Neural crest cell (in vitro differentiated cells): ENCODE data around the gene SEMA6A. TPM values are rescaled to one million over a fixed set of nuclear protein-coding genes. Genes with fewer than 3 reads are reported as not detected.

ENCODE experiments used
- DNase-seq: peaks from one replicate; pipeline ENCODE4 v3.0.0; 2021; ENCODE audit warnings: low read depth, mixed read lengths, low spot score
- H3K27ac Mint-ChIP-seq: one replicate; pipeline ENCODE4 v1.8.0; 2021; ENCODE audit warnings: mild to moderate bottlenecking, mixed read lengths; ENCODE audit not compliant: unreplicated experiment
- H3K27me3 Mint-ChIP-seq: 2 replicates; pipeline ENCODE4 v1.8.0; 2021; ENCODE audit warnings: low read depth, mild to moderate bottlenecking, mixed read lengths
- H3K36me3 Mint-ChIP-seq: 2 replicates; pipeline ENCODE4 v1.8.0; 2021; ENCODE audit warnings: low read depth, mild to moderate bottlenecking, mixed read lengths
- H3K4me1 Mint-ChIP-seq: 2 replicates; pipeline ENCODE4 v1.8.0; 2021; ENCODE audit warnings: mixed read lengths
- H3K4me3 Mint-ChIP-seq: one replicate; pipeline ENCODE4 v1.8.0; 2021; ENCODE audit warnings: mild to moderate bottlenecking, mixed read lengths
- H3K9me3 Mint-ChIP-seq: 2 replicates; pipeline ENCODE4 v1.8.0; 2021; ENCODE audit warnings: mixed read lengths
- CTCF ChIP-seq: fragments of 200-600 bp; sonication (generic); conservative IDR thresholded peaks from 2 replicates; pipeline ENCODE4 v1.5.0; 2021; ENCODE audit warnings: antibody characterized with exemption, mild to moderate bottlenecking
- total RNA-seq: library from RNA; stranded (reverse); gene quantifications from 2 replicates; pipeline ENCODE4 v1.2.1, GENCODE V29; 2021

SEMA6A gene
- total RNA-seq, 1 donor from 2014 or later = 30.0 TPM

GRCh38 chr5:116598911-116599310 lies 24.3 kb upstream of the SEMA6A start:
- Mint-ChIP-seq H3K4me1 (no peaks in the 10 kb centered on the region), H3K9me3 (peaks cover 3% of the 10 kb centered on the region), H3K27ac (no peak overlapping the region), H3K36me3 (no peaks in the 10 kb centered on the region), H3K27me3 (no peaks in the 10 kb centered on the region), H3K4me3 (no peak overlapping the region)
- TF ChIP-seq CTCF = no peak
- DNase-seq = no peak

- H3K36me3 Mint-ChIP-seq = peaks cover 2% of the 10 kb centered on the region
- no peak overlapping the region for H3K27ac Mint-ChIP-seq
- peaks cover 5% of the 10 kb centered on the region for H3K9me3 Mint-ChIP-seq
- DNase-seq = no peak
- H3K4me3 Mint-ChIP-seq = no peak overlapping the region
- H3K27me3 Mint-ChIP-seq = no peaks in the 10 kb centered on the region
- H3K4me1 Mint-ChIP-seq = no peaks in the 10 kb centered on the region
- no peak for TF ChIP-seq CTCF
These were observed 20.9 kb upstream of the SEMA6A start for GRCh38 chr5:116595498-116595897.

DNA sequence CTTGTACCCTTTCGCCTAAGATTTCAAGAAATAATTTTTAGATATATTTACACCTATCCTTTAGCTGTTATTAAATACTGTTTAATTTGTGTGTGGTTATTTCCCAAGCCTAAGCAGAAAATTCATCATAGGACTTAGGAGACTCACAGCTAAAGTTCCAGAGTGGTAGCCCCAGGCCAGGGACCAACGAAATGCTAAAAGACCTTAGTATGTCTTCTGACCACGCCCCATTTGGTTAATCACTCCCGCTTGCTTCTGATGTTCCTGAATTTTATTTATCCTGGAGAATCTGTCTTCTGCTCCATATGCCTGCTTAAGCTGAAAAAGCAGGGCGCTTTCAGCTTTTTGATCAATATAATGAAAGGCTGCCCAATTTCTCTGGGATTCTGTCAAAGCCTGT lies 18.7 kb upstream of the SEMA6A start:
- Mint-ChIP-seq H3K9me3 (peaks cover 5% of the 10 kb centered on the region), H3K4me1 (no peaks in the 10 kb centered on the region), H3K27me3 (no peaks in the 10 kb centered on the region), H3K27ac (no peak overlapping the region), H3K36me3 (peaks cover 2% of the 10 kb centered on the region), H3K4me3 (no peak overlapping the region)
- no peak for TF ChIP-seq CTCF
- DNase-seq = no peak

DNA sequence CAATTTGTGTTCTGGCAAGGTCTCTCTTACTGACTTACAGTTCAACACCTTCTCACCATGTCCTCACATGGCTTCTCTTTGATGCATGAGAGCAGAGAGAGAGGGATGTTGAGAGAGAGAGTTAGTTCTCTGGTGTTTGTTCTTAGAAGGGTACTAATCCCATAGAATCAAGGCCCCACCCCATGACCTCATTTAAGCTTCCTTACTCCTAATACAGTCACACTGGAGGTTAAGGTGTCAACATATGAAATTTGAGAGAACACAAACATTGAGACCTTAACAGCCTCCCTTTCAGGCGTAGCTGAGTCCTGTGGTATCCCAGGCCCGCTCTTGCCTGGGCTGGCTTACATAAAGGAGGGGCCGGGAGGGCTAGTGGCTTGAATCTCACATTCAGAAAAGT lies 10.6 kb upstream of the SEMA6A start:
- Mint-ChIP-seq H3K9me3 (no peaks in the 10 kb centered on the region), H3K36me3 (no peaks in the 10 kb centered on the region), H3K4me1 (no peaks in the 10 kb centered on the region), H3K27ac (no peak overlapping the region), H3K4me3 (no peak overlapping the region), H3K27me3 (no peaks in the 10 kb centered on the region)
- DNase-seq = no peak
- no peak for TF ChIP-seq CTCF

DNA sequence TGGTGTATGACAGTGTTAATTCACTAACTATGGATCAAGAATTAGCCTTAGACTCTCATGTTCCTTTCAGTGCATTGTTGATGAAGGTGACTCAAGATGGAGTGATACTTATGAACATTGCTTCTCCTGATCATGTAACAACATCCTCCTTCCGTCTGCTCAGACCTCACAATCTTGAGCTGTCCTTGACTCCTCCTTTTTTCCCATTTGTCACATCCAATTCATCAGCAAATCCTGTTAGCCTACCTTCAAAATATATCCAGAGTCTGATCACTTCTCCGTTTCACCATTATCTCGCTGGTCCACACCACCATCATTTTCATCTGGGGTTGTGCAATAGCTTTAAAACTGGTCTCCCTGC lies 9.2 kb upstream of the SEMA6A start:
- no peak for DNase-seq
- H3K36me3 Mint-ChIP-seq = no peaks in the 10 kb centered on the region
- no peak overlapping the region for H3K27ac Mint-ChIP-seq
- no peak overlapping the region for H3K4me3 Mint-ChIP-seq
- H3K27me3 Mint-ChIP-seq = peaks cover 2% of the 10 kb centered on the region
- H3K9me3 Mint-ChIP-seq = no peaks in the 10 kb centered on the region
- no peak for TF ChIP-seq CTCF
- no peaks in the 10 kb centered on the region for H3K4me1 Mint-ChIP-seq
